Upper lobe of left lung (tissue), 6 donors: ENCODE measurements around the gene TRPM2. TPM values are rescaled to one million over a fixed set of nuclear protein-coding genes. Genes with fewer than 3 reads are reported as not detected.

Source experiments
- ATAC-seq, 2 donors: fragments of 200-7000 bp; cut with Tn5 transposase; one replicate each; pipeline ENCODE4 v1.9.1; 2022; ENCODE audit warnings: mild to moderate bottlenecking in 2 of 2, moderate library complexity in 2 of 2; ENCODE audit not compliant: low FRiP score in 2 of 2
- DNase-seq, 2 donors: peaks; one replicate each; pipeline ENCODE4 v3.0.0-alpha.2; 2019 to 2020
- H3K27ac ChIP-seq, 4 donors: fragments of 200-600 bp; sonication (generic); one replicate each; pipeline ENCODE4 v1.5.1; 2016 to 2019
- H3K27me3 ChIP-seq, 4 donors: fragments of 200-600 bp; sonication (generic); one replicate each; pipeline ENCODE4 v1.5.1; 2017 to 2019
- H3K36me3 ChIP-seq, 4 donors: fragments of 200-600 bp; sonication (generic); one replicate each; pipeline ENCODE4 v1.5.1; 2016 to 2019
- H3K4me1 ChIP-seq, 4 donors: fragments of 200-600 bp; sonication (generic); one replicate each; pipeline ENCODE4 v1.5.1; 2018 to 2019
- H3K4me3 ChIP-seq, 4 donors: fragments of 200-600 bp; sonication (generic); one replicate each; pipeline ENCODE4 v1.5.1; 2017 to 2019; ENCODE audit warnings: mild to moderate bottlenecking in 2 of 4, moderate library complexity in 1 of 4
- H3K9me3 ChIP-seq, 4 donors: fragments of 200-600 bp; sonication (generic); one replicate each; pipeline ENCODE4 v1.5.1; 2018 to 2019
- EP300 ChIP-seq, 4 donors: sonication (generic); formaldehyde crosslinking; IDR thresholded peaks; one replicate each; pipeline ENCODE4 v1.5.1; 2017; ENCODE audit warnings: antibody characterized with exemption in 4 of 4, control low read depth in 2 of 4
- POLR2A ChIP-seq, 4 donors: fragments of 450-650 bp; IDR thresholded peaks; one replicate each; pipeline ENCODE4 v1.5.1; 2016 to 2017; ENCODE audit warnings: antibody characterized with exemption in 4 of 4, mild to moderate bottlenecking in 2 of 4
- POLR2AphosphoS5 ChIP-seq, 2 donors: sonication (generic); formaldehyde crosslinking; IDR thresholded peaks; one replicate each; pipeline ENCODE4 v1.5.1; 2017; ENCODE audit warnings: antibody characterized with exemption in 2 of 2
- WGBS, 2 donors: methylation state at CpG; one replicate each; pipeline ENCODE4 v1.1.5; 2017 to 2018; 5-methylcytosine and 5-hydroxymethylcytosine counted together
- total RNA-seq, 6 donors: library from RNA; depleted of rRNA in 4 of 6; stranded (reverse); fragments of >200 nt in 4 of 6; gene quantifications; one replicate each; pipeline versions ENCODE4 v1.1.0 to v1.2.1, GENCODE V29; 2016 to 2021
- TF ChIP-seq, protein P1 (sequence below), 6 experiments: fragments of 450-650 bp in 4 of 6; fragments of 200-600 bp in 2 of 6; sonication (generic) in 2 of 6; IDR thresholded peaks; one replicate each; pipeline ENCODE4 v1.5.1; 2016 to 2019; ENCODE audit warnings: antibody characterized with exemption in 6 of 6
- donor health status: DM: no; HTN: no; CAD: no; lungs with moderate emphysema.
- donor health status: DM: no; HTN: yes; CAD: no; lungs with severe emphysema.

TRPM2 gene
- total RNA-seq: 10 to 100 TPM in 4 of 6 donors, 1 to 10 TPM in 2; 2.2 to 37.7 (median 12.7) TPM

DNA sequence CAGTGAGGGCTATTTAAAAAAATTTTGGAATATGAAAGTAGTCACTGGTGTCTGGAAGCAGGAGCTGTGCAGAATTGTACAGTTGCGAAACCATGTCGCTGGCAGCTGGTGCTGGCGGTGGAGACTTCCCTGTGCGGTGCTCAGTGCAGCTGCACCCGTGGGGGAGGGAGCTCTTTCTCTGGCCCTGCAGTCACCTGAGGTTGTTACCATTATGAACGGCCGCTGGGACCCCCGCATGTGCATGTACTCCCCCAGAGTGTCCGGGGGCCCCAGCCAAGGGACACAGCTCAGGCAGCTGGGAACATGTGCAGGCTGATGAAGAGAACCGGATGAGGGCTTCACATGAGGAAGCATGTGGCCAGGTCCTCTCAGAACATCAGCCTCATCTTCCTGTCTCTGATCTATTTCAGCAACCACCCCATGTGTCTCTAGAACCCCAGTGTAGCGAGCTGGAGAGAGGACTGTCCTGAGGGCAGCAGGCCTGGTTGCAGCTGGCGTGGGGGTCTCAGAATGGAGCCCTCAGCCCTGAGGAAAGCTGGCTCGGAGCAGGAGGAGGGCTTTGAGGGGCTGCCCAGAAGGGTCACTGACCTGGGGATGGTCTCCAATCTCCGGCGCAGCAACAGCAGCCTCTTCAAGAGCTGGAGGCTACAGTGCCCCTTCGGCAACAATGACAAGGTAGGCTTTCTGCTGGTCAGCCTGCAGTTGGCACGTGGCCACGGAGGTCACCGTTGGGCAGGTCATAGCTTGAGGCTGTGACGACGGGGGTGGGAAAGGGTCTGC, at the start of gene TRPM2:
Gene TRPM2 (plus strand): TSS at position 431 of the 780 bp plus-strand sequence. CDS start 80 bp downstream, at position 511.
- Histone ChIP-seq H3K4me1 (peaks cover 4 to 46% (median 25%) of the 10 kb centered on the region in 4 donors), H3K27me3 (peaks cover 0 to 20% (median 10%) of the 10 kb centered on the region in 4 donors), H3K4me3 (peak within 1 kb of the TSS in 3 of 4 donors; percentile 21 to 38 (median 25)), H3K36me3 (no peaks in the 10 kb centered on the region), H3K9me3 (no peaks in the 10 kb centered on the region), H3K27ac (peak within 1 kb of the TSS; percentile 76 to 86 (median 78))
- peak; percentile 36 to 80 for ATAC-seq
- WGBS, 2 donors: 51 to 57% methylated on average over 10 to 21 of the region's 21 CpGs
- TF ChIP-seq POLR2A (IDR thresholded peaks at IDR 0.05): peak in 1 of 4 donors; percentile 43
- peak in 1 of 2 donors; percentile 7 for TF ChIP-seq POLR2AphosphoS5 (IDR thresholded peaks at IDR 0.05)
- TF ChIP-seq, protein P1, sequence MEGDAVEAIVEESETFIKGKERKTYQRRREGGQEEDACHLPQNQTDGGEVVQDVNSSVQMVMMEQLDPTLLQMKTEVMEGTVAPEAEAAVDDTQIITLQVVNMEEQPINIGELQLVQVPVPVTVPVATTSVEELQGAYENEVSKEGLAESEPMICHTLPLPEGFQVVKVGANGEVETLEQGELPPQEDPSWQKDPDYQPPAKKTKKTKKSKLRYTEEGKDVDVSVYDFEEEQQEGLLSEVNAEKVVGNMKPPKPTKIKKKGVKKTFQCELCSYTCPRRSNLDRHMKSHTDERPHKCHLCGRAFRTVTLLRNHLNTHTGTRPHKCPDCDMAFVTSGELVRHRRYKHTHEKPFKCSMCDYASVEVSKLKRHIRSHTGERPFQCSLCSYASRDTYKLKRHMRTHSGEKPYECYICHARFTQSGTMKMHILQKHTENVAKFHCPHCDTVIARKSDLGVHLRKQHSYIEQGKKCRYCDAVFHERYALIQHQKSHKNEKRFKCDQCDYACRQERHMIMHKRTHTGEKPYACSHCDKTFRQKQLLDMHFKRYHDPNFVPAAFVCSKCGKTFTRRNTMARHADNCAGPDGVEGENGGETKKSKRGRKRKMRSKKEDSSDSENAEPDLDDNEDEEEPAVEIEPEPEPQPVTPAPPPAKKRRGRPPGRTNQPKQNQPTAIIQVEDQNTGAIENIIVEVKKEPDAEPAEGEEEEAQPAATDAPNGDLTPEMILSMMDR (IDR thresholded peaks at IDR 0.05): no peak
- no peak for TF ChIP-seq EP300 (IDR thresholded peaks at IDR 0.05)
- DNase-seq: peak; percentile 73 to 75

DNA sequence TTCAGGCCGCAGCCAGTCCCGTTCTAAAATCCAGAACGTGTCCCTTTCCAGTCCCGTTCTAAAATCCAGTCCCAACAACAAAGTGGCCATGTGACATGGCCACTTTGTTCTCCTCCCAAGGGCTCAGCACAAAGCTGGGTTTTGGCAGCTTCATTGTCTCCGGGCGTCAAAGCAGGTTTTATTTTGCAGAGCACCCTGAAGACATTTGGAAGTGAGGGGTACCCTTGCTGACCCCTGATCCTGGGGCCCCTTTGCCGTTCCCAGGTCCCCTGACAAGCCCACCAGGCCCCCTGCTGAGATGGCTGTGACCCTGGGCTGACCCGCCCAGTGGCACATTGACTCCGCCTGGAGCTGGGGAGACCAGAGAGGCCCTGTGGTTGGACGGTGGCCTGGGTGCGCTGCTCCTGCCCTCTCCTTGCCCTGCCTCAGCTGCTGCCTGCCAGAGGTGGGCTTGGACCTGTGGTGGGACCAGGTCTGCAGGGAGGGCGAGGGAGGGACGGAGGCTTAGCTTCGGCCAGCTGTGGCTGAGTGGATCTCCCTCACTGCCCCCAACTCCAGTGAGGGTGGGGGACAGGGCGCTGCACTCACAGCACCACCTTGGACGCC, 49.3 kb upstream of the TRPM2 start:
- Histone ChIP-seq H3K9me3 (no peaks in the 10 kb centered on the region), H3K4me1 (peaks cover 49 to 65% (median 56%) of the 10 kb centered on the region in 4 donors), H3K36me3 (peaks cover 0 to 16% (median 6%) of the 10 kb centered on the region in 4 donors), H3K27me3 (no peaks in the 10 kb centered on the region), H3K27ac (peak overlapping the region in 3 of 4 donors; percentile 35 to 79 (median 72)), H3K4me3 (no peak overlapping the region)
- 71 to 81% methylated on average over 4 to 16 of the region's 16 CpGs for WGBS, 2 donors
- TF ChIP-seq POLR2A (IDR thresholded peaks at IDR 0.05) (no peak), EP300 (IDR thresholded peaks at IDR 0.05) (no peak), POLR2AphosphoS5 (IDR thresholded peaks at IDR 0.05) (no peak)
- TF ChIP-seq, protein P1 (IDR thresholded peaks at IDR 0.05): no peak
- peak in 1 of 2 donors; percentile 66 for DNase-seq
- no peak for ATAC-seq

DNA sequence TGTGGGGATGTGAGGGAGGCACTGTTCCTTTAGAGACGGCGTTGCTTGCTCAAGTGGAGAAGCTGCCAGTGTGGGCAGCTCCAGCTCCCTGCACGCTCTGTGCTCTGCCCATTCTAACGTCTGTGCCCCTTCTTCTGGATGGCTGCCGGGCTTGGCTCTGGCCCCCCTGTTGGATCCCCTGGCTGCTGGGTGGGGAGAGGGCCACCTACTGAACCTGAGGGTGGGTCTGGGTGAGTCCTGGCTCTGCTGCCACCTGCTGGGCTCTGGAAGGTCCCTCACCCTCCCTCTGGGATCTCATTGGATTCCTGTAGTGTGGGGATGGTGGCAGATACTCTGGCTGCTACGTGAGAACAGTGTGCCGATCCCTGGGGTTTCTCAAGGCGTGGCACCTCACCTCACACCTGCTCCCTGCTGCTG, 48.5 kb upstream of the TRPM2 start:
- H3K4me3 ChIP-seq: no peak overlapping the region
- WGBS, 2 donors: 59% methylated on average over 7 of the region's 8 CpGs; no CpG with 5 or more reads in 1 of the 2 donors
- H3K4me1 ChIP-seq: peaks cover 45 to 60% (median 52%) of the 10 kb centered on the region in 4 donors
- ATAC-seq: peak in 1 of 2 donors; percentile 23
- H3K9me3 ChIP-seq: no peaks in the 10 kb centered on the region
- no peak for TF ChIP-seq POLR2AphosphoS5 (IDR thresholded peaks at IDR 0.05)
- TF ChIP-seq, protein P1 (IDR thresholded peaks at IDR 0.05): peak; percentile 29 to 65 (median 59)
- no peaks in the 10 kb centered on the region for H3K27me3 ChIP-seq
- H3K36me3 ChIP-seq: peaks cover 0 to 19% (median 7%) of the 10 kb centered on the region in 4 donors
- peak overlapping the region; percentile 48 to 80 (median 76) for H3K27ac ChIP-seq
- peak in 1 of 2 donors; percentile 26 for DNase-seq

DNA sequence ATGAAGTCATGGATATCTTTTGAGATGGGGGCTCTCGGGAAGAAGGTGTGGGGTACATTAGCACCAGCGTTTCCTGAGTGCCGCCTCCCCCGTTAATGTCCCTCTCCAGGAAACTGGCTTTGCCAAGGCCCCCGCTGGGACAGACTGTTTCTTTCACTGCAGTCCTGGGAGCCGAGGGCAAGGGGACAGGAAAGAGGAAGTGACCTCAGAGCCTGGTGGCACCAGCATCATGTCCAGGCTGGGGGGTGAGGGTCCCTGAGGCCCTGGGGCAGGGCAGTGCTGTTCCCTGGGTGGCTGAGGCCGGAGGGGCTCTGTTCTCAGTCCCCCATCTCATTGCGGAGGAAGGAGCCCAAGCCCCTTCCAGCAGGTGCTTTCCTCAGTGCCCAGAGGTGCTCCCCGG, 47.7 kb upstream of the TRPM2 start:
- 73% methylated on average over 6 to 9 of the region's 9 CpGs for WGBS, 2 donors
- Histone ChIP-seq H3K4me1 (peaks cover 44 to 55% (median 51%) of the 10 kb centered on the region in 4 donors), H3K27ac (peak overlapping the region; percentile 48 to 80 (median 76)), H3K9me3 (no peaks in the 10 kb centered on the region), H3K36me3 (peaks cover 0 to 25% (median 12%) of the 10 kb centered on the region in 4 donors), H3K27me3 (no peaks in the 10 kb centered on the region), H3K4me3 (no peak overlapping the region)
- ATAC-seq (no peak), DNase-seq (no peak)
- TF ChIP-seq EP300 (IDR thresholded peaks at IDR 0.05) (peak in 1 of 4 donors; percentile 87), POLR2AphosphoS5 (IDR thresholded peaks at IDR 0.05) (peak; percentile 37 to 45), POLR2A (IDR thresholded peaks at IDR 0.05) (no peak)
- TF ChIP-seq, protein P1 (IDR thresholded peaks at IDR 0.05): no peak
